Stimulated activated naive B cell treated with anti-CD40 and anti-IgM and Interleukin-4, amounts not matched to agents 10 μg/mL and 1 μg/mL and 100 μg/mL, for 72 hours (primary cell): Measurements from ENCODE around the gene SEPTIN10.
"Not testable (repeated sequence)": the region's sequence is repeated elsewhere in the genome, so short reads cannot be mapped to it uniquely, and the experiment has no call there.

Source experiments
- ATAC-seq, 2 donors: fragments of 150-1000 bp; cut with Tn5 transposase; replicated peaks; 2 replicates each; pipeline ENCODE4 v1.10.0; 2021; ENCODE audit warnings: moderate library complexity in 1 of 2
- DNase-seq: peaks from one replicate; pipeline ENCODE4 v3.0.0; 2021
- H3K27ac Mint-ChIP-seq: one replicate; pipeline ENCODE4 v1.8.0; 2022; ENCODE audit warnings: mild to moderate bottlenecking, mixed read lengths
- H3K27me3 Mint-ChIP-seq, 2 donors: one replicate each; pipeline ENCODE4 v1.8.0; 2022; ENCODE audit warnings: mixed read lengths in 2 of 2
- H3K36me3 Mint-ChIP-seq, 2 donors: one replicate each; pipeline ENCODE4 v1.8.0; 2022; ENCODE audit warnings: mixed read lengths in 2 of 2, mild to moderate bottlenecking in 1 of 2
- H3K4me1 Mint-ChIP-seq, 2 donors: one replicate each; pipeline ENCODE4 v1.8.0; 2022; ENCODE audit warnings: mixed read lengths in 2 of 2, mild to moderate bottlenecking in 1 of 2
- H3K4me3 Mint-ChIP-seq, 2 donors: one replicate each; pipeline ENCODE4 v1.8.0; 2022; ENCODE audit warnings: mild to moderate bottlenecking in 2 of 2, mixed read lengths in 2 of 2, moderate library complexity in 1 of 2
- H3K9me3 Mint-ChIP-seq, 2 donors: one replicate each; pipeline ENCODE4 v1.8.0; 2022; ENCODE audit warnings: mixed read lengths in 2 of 2, mild to moderate bottlenecking in 1 of 2

The SEPTIN10 gene

DNA sequence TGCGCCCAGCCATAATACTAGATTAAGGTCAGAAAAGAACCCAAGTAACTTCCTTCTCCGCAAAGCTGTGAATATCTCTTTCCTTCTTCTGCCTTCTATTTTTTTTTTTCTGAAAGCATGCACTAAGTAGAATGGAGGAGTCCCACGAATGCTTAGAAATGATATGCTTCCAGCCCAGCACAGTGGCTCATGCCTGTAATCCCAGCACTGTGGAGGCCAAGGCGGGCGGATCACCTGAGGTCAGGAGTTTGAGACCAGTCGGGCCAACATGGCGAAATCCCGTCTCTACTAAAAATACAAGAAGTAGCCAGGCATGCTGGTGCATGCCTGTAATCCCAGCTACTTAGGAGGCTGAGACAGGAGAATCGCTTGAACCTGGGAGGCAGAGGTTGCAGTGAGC is 26.2 kb upstream of the SEPTIN10 start:
- not testable (repeated sequence) for H3K9me3 Mint-ChIP-seq, ATAC-seq, H3K27ac Mint-ChIP-seq, DNase-seq, H3K4me1 Mint-ChIP-seq, H3K4me3 Mint-ChIP-seq, H3K27me3 Mint-ChIP-seq, H3K36me3 Mint-ChIP-seq

- DNase-seq, result no peak
- no peak for ATAC-seq
- Mint-ChIP-seq H3K36me3 (no peaks in the 10 kb centered on the region), H3K4me1 (peaks cover 0 to 2% of the 10 kb centered on the region in 2 donors), H3K4me3 (no peak overlapping the region), H3K9me3 (no peaks in the 10 kb centered on the region), H3K27ac (no peak overlapping the region), H3K27me3 (peaks cover 3 to 4% of the 10 kb centered on the region in 2 donors)
Observed at GRCh38 chr2:109638795-109639194, 25.0 kb upstream of the SEPTIN10 start.

GRCh38 chr2:109637749-109638570 is 24.2 kb upstream of the SEPTIN10 start:
- no peak for DNase-seq
- Mint-ChIP-seq H3K9me3 (no peaks in the 10 kb centered on the region), H3K27ac (no peak overlapping the region), H3K27me3 (peaks cover 3 to 4% of the 10 kb centered on the region in 2 donors), H3K4me3 (no peak overlapping the region), H3K36me3 (no peaks in the 10 kb centered on the region), H3K4me1 (peaks cover 0 to 2% of the 10 kb centered on the region in 2 donors)
- ATAC-seq, result no peak

DNA sequence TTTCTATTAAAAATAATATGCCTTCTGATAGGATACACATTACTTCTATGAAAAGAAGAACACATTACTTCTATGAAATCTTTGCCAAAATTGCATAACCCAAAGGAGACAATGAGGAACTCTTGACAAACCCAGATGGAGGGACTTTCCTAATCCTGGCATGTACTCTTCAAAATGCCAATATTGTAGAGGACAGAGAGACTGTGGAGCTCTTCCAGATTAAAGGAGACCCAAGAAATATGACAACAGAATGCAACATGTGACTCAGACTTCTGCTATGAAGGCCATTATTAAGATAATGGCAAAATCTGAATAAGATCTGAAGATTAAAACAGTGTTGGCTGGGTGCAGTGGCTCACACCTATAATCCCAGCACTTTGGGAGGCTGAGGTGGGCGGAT is 22.6 kb upstream of the SEPTIN10 start:
- Mint-ChIP-seq H3K27ac (no peak overlapping the region), H3K9me3 (no peaks in the 10 kb centered on the region)
- ATAC-seq, result no peak

DNA sequence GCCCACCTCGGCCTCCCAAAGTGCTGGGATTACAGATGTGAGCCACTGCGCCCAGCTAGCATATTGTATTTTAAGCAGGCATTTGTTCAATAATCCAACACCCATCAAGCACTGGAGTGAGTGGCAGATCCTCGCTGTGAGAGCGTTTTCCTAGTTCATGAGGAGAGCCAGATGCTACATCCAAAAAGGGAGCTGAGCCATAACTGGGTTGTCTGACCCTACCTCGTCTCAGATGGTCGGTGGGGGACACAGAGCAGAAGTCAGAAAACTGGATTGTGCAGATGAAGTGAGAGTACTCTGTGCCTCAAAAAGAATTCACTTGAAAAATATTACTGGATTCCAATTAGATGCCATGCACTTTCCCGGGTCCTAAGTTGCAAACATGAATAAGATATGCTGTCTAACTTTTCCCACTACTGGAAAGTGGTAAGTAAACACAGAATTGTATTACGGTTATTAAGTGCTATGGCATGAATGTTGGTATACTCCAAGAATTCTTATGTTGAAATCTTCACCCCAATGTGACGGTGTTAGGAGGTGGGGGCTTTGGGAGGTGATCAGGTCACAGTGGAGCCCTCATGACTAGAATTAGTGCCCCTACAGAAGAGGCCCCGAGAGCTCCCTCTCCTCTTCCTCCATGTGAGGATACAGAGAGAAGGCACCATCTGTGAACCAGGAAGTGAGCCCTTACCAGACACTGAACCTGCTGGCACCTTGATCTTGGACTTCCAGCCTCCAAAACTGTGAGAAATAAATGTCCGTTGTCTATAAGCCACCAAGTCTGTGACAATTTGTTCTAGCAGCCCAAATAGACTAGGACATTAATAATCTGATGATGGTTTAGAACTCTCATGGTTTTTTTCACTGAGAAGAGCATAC is 21.9 kb upstream of the SEPTIN10 start:
- no peak for DNase-seq
- Mint-ChIP-seq H3K4me1 (peaks cover 0 to 2% of the 10 kb centered on the region in 2 donors), H3K27ac (no peak overlapping the region), H3K4me3 (no peak overlapping the region), H3K27me3 (peaks cover 3 to 4% of the 10 kb centered on the region in 2 donors), H3K36me3 (no peaks in the 10 kb centered on the region), H3K9me3 (no peaks in the 10 kb centered on the region)
- no peak for ATAC-seq

More for the DNA sequence above, 22.6 kb upstream of the SEPTIN10 start:
- peaks cover 3 to 4% of the 10 kb centered on the region in 2 donors for H3K27me3 Mint-ChIP-seq
- H3K4me3 Mint-ChIP-seq, result no peak overlapping the region
- no peaks in the 10 kb centered on the region for H3K36me3 Mint-ChIP-seq
- no peak for DNase-seq
- H3K4me1 Mint-ChIP-seq, result peaks cover 0 to 2% of the 10 kb centered on the region in 2 donors

GRCh38 chr2:109633284-109633961 is 19.7 kb upstream of the SEPTIN10 start:
- Mint-ChIP-seq H3K9me3 (no peaks in the 10 kb centered on the region), H3K4me1 (peaks cover 0 to 2% of the 10 kb centered on the region in 2 donors), H3K27me3 (peaks cover 3 to 4% of the 10 kb centered on the region in 2 donors), H3K27ac (no peak overlapping the region), H3K4me3 (no peak overlapping the region), H3K36me3 (no peaks in the 10 kb centered on the region)
- ATAC-seq (no peak), DNase-seq (no peak)

DNA sequence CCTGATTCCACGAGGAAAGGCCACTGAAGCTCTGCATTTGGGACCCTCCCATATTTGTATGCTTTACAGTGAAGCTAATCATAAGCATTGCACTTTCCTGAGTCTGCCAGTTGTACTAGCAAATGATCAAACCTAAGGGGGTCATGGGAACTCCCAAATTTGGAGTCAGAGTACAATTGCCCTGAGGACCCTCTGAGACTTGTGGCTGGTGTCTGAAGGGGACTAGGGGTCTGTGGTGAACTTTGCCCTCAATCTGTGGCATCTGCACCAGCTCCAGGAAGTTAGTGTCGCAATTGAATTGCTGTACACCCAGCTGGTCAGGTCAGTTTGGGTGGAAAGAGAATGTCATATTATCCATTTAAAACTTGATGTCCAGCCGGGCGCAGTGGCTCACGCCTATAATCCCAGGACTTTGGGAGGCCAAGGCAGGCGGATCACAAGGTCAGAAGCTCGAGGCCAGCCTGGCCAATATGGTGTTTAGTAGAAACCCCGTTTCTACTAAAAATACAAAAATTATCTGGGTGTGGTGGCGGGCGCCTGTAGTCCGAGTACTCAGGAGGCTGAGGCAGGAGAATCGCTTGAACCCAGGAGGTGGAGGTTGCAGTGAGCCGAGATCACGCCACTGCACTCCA is 18.5 kb upstream of the SEPTIN10 start:
- Mint-ChIP-seq H3K4me3 (no peak overlapping the region), H3K27ac (no peak overlapping the region), H3K9me3 (no peaks in the 10 kb centered on the region), H3K4me1 (no peaks in the 10 kb centered on the region), H3K36me3 (no peaks in the 10 kb centered on the region), H3K27me3 (peaks cover 0 to 10% of the 10 kb centered on the region in 2 donors)
- DNase-seq (no peak), ATAC-seq (no peak)

DNA sequence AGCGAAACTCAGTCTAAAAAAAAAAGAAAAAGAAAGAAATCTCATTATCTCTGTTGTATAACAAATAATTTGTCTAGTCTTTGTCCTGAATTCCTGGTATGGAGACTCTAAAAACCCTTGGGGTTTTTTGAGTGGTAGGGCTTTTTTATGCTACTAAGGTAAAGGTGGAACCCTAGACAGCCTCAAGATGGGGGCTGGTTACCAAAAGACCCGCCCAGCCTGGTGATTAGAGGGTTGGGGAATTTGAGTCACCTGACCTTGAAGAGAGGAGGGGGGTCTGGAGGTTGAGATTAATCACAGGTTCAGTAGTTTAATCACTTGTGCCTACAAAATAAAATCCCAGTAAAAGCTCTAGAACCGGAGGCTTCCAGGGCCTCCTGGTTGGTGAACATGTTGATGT is 18.0 kb upstream of the SEPTIN10 start:
- Mint-ChIP-seq H3K27ac (no peak overlapping the region), H3K4me1 (no peaks in the 10 kb centered on the region), H3K9me3 (no peaks in the 10 kb centered on the region), H3K27me3 (peaks cover 0 to 12% of the 10 kb centered on the region in 2 donors), H3K4me3 (no peak overlapping the region), H3K36me3 (no peaks in the 10 kb centered on the region)
- no peak for DNase-seq
- ATAC-seq, result no peak

- Mint-ChIP-seq H3K4me1 (no peaks in the 10 kb centered on the region), H3K27ac (no peak overlapping the region), H3K27me3 (peaks cover 0 to 16% of the 10 kb centered on the region in 2 donors), H3K36me3 (no peaks in the 10 kb centered on the region), H3K9me3 (no peaks in the 10 kb centered on the region), H3K4me3 (no peak overlapping the region)
- no peak for DNase-seq
- ATAC-seq, result no peak
Observed at GRCh38 chr2:109630441-109631430, 17.0 kb upstream of the SEPTIN10 start.

DNA sequence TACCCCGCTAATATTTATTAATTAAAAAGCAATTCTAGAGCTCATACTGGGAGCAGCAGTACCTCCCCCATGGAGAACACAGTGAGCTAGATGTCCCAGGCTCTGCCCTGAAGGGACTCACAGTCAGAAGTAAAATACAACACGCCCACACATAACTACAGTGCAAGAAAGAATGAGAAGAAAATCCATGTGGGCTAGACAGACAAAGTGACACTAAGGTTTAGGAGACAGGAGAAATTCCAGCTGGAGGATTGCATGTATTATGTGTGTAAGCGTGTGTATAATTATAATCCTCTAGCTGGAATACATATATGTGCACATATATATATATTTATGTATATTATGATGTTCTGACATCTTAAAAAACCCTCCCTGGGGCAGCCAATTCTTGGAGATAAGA is 16.1 kb upstream of the SEPTIN10 start:
- H3K4me3 Mint-ChIP-seq, result no peak overlapping the region

GRCh38 chr2:109628321-109628720 is 14.6 kb upstream of the SEPTIN10 start:
- not testable (repeated sequence) for H3K36me3 Mint-ChIP-seq, H3K9me3 Mint-ChIP-seq, H3K4me1 Mint-ChIP-seq, H3K27ac Mint-ChIP-seq, DNase-seq, ATAC-seq, H3K4me3 Mint-ChIP-seq
- H3K27me3 Mint-ChIP-seq, result peaks cover 14 to 25% of the 10 kb centered on the region in 2 donors

More for the DNA sequence above, 16.1 kb upstream of the SEPTIN10 start:
- no peak for ATAC-seq
- H3K9me3 Mint-ChIP-seq, result no peaks in the 10 kb centered on the region
- no peak overlapping the region for H3K27ac Mint-ChIP-seq
- H3K4me1 Mint-ChIP-seq, result no peaks in the 10 kb centered on the region
- no peaks in the 10 kb centered on the region for H3K36me3 Mint-ChIP-seq
- H3K27me3 Mint-ChIP-seq, result peaks cover 0 to 16% of the 10 kb centered on the region in 2 donors
- no peak for DNase-seq

- Mint-ChIP-seq H3K36me3 (no peaks in the 10 kb centered on the region), H3K4me3 (no peak overlapping the region), H3K27ac (no peak overlapping the region), H3K27me3 (peaks cover 38 to 43% of the 10 kb centered on the region in 2 donors), H3K4me1 (no peaks in the 10 kb centered on the region), H3K9me3 (no peaks in the 10 kb centered on the region)
- no peak for ATAC-seq
- no peak for DNase-seq
Observed at GRCh38 chr2:109624339-109624738, 10.6 kb upstream of the SEPTIN10 start.

DNA sequence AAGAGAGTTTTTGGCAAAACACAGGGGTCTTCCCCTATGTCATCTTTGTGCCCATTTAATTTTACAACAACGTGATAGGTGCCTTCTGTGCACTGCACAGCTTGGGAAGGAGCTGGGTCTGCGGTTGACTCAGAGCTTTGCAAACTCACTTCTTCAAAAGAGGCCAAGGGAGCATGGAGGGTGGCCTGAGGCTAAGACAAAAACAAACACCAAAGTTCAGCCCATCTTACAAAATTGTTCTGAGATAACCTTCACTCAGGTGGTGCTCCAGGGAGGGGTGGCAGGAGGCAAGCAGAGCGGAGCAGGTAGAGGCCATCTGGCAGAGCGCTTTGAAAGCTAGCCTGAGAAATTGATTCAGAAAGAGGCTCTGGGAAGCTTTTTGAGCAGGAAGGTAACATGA is 10.2 kb upstream of the SEPTIN10 start:
- H3K27me3 Mint-ChIP-seq, result peaks cover 38 to 47% of the 10 kb centered on the region in 2 donors
- ATAC-seq (no peak), DNase-seq (no peak)
- no peak overlapping the region for H3K4me3 Mint-ChIP-seq
- no peaks in the 10 kb centered on the region for H3K9me3 Mint-ChIP-seq
- no peaks in the 10 kb centered on the region for H3K36me3 Mint-ChIP-seq
- H3K4me1 Mint-ChIP-seq, result no peaks in the 10 kb centered on the region
- H3K27ac Mint-ChIP-seq, result no peak overlapping the region
